Stimulated activated CD4-positive, alpha-beta T cell treated with anti-CD3 and anti-CD28 coated beads, Interleukin-15, amount 100 ng/mL, for 48 hours (primary cell): ENCODE results near the gene PARD3.

Source experiments
- DNase-seq, 2 donors: peaks; one replicate each; pipeline ENCODE4 v3.0.0-alpha.2; 2020; ENCODE audit warnings: low read depth in 2 of 2

The PARD3 gene

DNA sequence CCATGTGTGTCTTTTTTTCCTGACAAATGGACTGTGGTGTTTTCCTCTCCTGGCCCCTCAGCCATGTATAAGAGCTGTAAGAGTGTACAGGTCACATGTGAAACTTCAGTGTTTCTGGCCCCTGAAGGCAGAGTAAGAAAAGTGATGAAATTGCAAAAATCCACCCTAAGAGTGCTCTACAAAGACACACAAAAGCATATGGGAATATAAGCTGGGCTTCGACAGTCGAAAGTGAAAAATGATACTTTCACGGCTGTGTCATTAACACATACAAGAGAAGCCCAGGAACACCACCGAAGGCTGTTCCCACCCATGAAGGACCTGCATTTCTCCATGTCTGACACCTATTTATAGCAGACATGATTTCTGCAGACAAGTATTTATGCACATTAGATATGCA is 192.2 kb downstream of the PARD3 start:
- DNase-seq, result no peak

DNA sequence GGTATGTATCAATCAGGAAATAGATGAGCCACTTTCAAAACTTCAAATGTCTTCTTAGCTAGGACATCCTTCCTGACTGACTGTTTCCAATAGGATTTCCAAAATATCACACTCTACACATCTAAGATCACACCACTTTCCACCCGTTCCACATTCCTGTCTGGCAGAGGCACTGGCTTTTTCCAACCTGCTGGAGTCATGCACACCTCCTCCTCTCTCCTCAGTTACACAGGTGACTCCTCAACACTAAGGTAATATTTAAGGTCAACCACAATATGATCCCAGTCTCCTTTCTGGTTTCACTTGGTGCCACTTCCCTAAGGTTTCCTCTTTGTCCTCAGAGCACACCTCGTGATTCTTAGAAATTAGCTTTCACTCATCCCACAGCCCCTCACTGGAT is 196.5 kb downstream of the PARD3 start:
- no peak for DNase-seq

DNA sequence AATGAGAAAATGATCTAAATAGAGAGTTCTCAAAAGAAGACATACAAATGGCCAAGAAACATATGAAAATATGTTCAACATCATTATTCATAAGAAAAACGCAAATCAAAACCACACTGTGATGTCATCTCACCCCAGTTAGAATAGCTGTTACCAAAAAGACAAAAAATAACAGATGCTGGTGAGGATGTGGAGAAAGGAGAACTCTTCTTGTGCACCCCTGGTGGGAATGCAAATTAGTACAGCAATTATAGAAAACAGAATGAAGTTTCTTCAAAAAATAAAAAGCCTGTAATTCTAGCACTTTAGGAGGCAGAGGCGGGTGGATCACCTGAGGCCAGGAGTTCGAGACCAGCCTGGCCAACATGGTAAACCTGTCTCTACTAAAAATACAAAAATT is 199.3 kb downstream of the PARD3 start:
- no peak for DNase-seq

DNA sequence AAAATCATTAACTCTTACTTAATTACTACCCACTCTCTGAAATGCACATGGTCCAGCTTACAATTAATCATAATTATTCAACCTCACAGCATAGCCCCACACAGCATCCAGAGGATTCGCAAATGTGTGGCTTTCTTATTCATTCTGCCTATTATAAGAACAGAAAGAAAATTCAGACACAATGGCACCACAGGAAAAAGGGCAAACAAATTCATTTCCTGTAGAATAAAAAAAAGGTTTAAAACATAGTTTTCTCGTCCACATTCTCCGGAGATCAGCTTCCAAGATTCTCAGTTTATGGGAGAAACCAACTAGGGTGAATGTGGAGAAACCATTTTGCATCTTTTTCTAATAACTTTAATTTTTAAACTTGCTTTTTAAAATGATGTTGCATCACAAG is 201.6 kb downstream of the PARD3 start:
- DNase-seq, result no peak

GRCh38 chr10:34612938-34613337 is 202.2 kb downstream of the PARD3 start:
- DNase-seq, result no peak

DNA sequence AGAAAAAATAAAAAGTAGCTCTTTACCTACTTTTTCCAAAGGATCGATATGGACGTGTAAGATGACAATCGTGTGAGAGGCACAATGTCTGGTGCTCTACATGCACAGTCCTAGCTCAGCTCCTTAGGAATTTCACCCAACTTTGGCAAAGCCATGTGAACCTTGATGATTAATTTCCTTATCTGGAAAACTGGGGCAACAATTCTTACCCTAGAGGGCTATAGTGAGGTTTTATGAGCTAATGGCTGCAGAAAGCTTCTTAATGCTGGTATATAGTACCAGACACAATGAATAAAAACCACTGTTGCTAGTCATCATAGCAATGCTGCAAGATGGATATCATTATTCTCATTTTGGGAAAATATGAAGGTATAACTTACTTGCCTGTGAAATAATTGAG is 202.7 kb downstream of the PARD3 start:
- DNase-seq, result no peak

DNA sequence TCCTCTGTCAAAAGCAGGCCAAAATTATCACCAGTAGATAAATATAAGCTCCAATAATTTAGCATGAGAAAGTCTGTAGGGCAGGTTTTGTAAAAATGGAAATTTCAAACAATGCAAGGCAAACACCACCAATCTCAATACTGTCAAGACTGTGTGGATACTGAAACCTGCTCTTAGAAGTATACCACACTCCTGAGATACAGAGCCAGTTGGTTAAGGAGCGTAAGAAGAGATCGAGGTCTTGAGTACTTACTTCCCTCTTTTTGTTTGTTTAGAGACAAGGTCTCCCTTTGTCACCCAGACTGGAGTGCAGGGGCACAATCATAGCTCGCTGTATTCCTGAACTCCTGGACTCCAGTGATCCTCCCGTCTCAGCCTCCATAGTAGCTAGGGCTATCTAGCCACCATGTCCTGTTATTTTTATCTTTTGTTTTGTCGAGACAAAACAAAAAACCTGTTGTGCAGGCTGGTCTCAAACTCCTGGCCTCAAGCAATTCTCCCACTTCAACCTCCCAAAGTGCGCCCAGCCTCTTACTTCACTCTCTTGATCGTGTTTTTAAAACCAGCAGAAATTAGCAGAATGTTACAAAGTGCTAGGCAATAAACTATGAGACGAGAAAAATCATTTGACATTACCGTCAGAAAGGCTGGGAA is 205.7 kb downstream of the PARD3 start:
- DNase-seq, result no peak

- no peak for DNase-seq
Measured at GRCh38 chr10:34607894-34608293, 207.2 kb downstream of the PARD3 start.

- DNase-seq, result no peak
Measured at GRCh38 chr10:34606890-34607289, 208.2 kb downstream of the PARD3 start.

DNA sequence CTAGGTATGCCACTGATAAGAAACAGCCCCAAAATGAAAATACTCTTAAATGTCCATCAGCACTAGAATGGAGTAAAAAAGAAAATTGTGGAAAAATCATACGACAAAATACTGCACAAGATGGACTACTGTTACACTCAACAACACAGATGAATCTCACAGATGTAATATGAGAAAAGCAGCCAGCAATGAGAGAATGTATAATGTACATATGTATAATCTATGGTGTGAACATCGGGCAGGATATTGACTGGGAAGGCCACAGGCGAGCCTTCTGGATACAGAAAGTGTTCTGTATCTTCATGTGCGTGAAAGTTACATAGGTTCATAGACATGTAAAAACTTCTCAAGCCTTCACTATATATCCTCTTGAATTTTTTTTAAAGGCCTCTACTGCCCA is 212.6 kb downstream of the PARD3 start:
- DNase-seq, result no peak

GRCh38 chr10:34601691-34602090 is 213.4 kb downstream of the PARD3 start:
- DNase-seq, result no peak

DNA sequence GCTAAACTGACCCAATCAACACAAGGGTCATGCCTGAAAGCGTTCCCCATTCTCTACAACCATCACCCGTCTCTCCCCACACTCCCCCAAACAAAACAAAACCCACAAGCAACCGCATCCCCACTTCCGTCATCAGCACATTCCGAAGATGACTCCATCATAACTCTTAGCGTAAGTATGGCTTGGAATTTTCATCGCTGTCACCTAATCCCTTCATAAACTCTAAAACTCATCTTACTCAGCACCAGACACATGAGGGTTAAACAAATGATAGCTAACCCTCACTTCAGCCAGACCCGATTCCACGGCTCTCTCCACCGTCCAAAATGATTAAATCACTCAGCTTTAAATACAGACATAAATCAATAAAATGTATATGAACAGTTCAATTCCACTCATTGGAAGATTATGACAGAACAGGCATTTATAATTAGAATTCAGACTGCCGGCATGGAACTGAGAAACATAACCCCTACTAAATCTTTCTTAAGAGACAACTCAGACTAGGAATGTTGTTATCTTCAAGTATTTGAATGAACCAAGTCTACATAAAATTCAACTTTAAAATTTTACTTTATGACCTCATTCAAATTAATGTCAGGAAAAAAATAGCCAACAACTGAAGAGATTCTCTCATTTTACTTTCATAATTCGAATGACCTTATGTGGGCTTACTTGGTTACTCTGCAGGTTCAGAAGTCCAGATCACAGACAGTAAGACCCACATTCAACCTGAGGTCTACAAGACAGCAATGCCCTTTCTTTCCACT is 215.9 kb downstream of the PARD3 start:
- DNase-seq, result no peak

GRCh38 chr10:34596351-34596750 is 218.7 kb downstream of the PARD3 start:
- no peak for DNase-seq

- DNase-seq, result no peak
Measured at GRCh38 chr10:34593930-34594329, 221.2 kb downstream of the PARD3 start.

- no peak for DNase-seq
Measured at GRCh38 chr10:34593374-34593890, 221.7 kb downstream of the PARD3 start.

DNA sequence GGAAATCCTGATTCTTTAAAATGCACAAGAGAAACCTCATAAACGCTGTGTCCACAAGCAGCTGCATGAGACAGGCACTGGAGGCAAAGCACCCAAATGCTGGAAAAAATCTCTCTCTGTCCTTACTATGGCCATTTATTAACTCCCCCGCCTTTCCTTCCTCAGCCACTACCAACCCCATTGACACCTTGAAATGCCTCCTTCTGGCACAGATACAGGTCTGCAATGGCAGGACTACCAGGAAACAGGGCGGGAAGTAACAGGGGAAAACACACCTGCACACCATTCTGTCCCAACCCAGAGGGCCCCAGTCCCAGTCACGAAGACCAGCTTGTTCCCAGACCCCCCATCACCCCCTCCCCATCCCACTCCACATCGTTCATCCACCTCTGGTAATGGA is 224.3 kb downstream of the PARD3 start:
- DNase-seq, result no peak

DNA sequence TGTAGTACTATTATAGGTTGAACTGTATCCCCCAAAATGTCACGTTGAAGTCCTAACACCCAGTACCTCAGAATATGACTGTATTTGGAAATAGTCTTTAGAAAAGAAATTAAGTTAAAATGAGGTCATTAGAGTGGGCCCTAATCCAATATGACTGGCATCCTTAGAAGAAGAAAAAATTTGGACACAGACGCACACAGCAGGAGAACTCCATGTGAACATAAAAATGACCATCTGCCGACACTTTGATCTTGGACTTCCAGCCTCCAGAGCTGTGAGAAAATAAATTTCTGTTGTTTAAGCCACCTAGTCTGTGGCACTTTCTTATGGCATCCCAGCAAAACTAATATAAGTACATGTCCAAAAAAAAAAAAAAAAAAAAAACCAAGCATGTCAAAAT is 225.8 kb downstream of the PARD3 start:
- no peak for DNase-seq

- DNase-seq, result no peak
Measured at GRCh38 chr10:34587680-34588019, 227.4 kb downstream of the PARD3 start.

DNA sequence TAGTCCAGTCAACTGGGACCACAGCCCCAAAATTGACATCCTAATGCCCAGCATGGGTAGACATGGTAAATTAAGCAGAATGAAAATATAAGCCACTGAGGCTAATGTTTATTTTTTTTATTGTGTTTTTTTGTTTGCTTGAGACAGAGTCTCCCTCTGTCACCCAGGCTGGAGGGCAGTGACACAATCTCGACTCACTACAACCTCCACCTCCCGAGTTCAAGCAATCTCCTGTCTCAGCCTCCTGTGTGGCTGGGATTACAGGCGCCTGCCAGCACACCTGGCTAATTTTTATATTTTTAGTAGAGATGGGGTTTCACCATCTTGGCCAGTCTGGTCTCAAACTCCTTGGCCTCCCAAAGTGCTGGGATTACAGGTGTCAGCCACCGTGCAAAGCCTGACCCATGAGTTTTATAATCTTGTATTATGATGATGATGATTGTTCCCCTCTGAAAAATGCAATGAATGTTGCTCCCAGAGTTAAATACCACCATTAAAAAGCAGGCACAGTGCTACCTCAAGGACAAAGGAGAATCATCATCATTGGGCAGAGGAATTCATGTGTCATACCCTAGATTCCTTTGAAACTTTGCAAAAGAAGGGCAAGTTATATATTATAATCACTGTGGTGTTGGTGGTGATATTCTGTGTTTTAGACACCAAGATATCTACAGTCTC is 228.0 kb downstream of the PARD3 start:
- DNase-seq, result no peak

GRCh38 chr10:34585422-34586112 is 229.5 kb downstream of the PARD3 start:
- DNase-seq, result no peak

DNA sequence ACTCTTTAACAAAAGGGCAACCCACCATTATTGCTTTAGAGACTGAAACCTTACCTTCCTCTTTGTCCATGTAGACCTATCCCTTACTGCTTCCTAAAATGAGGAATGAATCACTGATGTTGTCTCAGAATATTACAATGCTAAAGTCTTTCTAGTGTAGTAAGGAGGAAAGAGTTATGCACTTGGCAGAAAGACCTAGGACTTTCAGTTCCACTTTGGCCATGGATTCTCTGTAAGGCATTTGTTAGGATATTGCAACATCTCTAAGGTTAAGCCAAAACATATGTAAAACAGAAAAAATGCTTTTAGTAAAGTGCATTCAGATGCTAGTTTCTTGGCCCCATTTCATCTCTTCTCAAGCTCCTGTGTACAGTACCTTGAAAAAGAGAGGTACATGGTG is 230.9 kb downstream of the PARD3 start:
- DNase-seq, result no peak

GRCh38 chr10:34581801-34582532 is 233.1 kb downstream of the PARD3 start:
- DNase-seq, result no peak
